ENCODE measurements around the gene CACNA2D4.

CACNA2D4 gene, protein sequence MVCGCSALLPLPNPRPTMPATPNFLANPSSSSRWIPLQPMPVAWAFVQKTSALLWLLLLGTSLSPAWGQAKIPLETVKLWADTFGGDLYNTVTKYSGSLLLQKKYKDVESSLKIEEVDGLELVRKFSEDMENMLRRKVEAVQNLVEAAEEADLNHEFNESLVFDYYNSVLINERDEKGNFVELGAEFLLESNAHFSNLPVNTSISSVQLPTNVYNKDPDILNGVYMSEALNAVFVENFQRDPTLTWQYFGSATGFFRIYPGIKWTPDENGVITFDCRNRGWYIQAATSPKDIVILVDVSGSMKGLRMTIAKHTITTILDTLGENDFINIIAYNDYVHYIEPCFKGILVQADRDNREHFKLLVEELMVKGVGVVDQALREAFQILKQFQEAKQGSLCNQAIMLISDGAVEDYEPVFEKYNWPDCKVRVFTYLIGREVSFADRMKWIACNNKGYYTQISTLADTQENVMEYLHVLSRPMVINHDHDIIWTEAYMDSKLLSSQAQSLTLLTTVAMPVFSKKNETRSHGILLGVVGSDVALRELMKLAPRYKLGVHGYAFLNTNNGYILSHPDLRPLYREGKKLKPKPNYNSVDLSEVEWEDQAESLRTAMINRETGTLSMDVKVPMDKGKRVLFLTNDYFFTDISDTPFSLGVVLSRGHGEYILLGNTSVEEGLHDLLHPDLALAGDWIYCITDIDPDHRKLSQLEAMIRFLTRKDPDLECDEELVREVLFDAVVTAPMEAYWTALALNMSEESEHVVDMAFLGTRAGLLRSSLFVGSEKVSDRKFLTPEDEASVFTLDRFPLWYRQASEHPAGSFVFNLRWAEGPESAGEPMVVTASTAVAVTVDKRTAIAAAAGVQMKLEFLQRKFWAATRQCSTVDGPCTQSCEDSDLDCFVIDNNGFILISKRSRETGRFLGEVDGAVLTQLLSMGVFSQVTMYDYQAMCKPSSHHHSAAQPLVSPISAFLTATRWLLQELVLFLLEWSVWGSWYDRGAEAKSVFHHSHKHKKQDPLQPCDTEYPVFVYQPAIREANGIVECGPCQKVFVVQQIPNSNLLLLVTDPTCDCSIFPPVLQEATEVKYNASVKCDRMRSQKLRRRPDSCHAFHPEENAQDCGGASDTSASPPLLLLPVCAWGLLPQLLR

DNA sequence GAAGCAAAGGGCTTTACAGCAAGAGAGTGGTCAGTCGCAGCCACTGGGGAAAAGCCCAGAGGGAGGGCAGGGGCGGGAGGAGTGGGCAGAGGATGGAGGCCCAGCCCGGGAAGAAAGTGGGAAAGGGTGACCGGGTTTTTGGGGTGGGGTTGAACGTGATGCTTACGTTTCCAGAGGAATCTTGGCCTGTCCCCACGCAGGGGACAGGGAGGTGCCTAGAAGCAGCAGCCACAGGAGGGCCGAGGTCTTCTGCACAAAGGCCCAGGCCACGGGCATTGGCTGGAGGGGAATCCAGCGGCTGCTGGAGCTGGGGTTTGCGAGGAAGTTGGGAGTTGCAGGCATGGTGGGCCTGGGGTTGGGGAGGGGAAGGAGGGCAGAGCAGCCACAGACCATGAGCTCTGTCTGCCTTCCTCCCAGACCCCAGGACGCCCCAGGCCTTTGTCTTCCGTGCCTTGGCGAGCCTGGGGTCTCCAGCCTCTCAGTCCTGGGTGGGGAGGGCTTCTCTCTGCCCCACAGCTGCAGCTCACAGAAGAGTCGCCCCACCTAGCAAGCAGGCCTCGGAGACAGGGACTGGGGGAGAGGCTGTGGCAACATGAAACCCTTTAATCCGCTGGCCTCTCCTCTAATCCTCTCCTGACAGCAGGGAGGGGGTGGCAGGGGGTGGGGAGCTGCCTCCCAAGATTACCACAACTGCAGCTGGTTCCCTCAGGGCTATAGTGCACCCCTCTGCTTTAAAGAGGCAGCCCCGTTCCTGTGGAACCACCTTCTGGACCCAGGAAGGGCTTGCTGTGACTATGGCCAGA lies at the start of gene CACNA2D4:
Gene CACNA2D4, minus strand, starts transcription at position 572 of the 803 bp plus-strand sequence. Its CDS starts 179 bp downstream, at position 393.
- in situ Hi-C loops (cut with HindIII; ENCODE audit: low sequenced_read_pairs), result no loop called here

DNA sequence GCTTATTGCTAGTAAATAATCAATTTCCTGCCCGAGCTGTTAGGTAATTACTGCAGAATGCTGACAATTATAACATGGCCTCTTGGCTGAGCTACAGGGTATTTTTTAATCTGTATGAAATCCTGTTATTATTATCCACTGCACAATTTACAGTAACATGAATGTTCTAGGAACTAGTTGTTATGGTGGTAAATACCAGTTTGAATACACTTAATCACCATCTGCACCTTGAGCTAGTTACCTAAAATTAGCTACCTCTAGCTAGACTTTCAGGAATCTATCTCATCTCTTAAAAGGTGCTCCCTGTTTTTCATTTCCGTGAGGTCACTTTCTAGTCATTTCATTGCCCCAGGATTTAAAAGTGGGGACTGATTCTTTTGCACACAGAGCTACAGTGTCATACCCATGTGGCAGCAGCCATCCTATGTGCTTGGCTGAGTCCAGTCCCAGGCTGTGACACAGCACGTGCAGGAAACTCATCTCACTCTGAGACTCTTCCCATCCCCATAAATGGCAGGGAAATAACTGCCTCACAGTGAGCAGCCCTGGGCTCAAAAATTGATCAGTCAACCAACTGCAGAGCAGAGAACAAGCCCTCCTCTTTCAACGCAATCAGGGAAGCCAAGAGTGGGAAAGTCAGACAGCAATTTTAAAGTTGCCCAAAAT lies 48.2 kb upstream of the CACNA2D4 start:
- H3K4me3 ChIP-seq (ENCODE audit: low read depth, low read length), result no peak overlapping the region
- in situ Hi-C loops (cut with HindIII; ENCODE audit: low sequenced_read_pairs), result no loop called here
- TF ChIP-seq, protein P1, sequence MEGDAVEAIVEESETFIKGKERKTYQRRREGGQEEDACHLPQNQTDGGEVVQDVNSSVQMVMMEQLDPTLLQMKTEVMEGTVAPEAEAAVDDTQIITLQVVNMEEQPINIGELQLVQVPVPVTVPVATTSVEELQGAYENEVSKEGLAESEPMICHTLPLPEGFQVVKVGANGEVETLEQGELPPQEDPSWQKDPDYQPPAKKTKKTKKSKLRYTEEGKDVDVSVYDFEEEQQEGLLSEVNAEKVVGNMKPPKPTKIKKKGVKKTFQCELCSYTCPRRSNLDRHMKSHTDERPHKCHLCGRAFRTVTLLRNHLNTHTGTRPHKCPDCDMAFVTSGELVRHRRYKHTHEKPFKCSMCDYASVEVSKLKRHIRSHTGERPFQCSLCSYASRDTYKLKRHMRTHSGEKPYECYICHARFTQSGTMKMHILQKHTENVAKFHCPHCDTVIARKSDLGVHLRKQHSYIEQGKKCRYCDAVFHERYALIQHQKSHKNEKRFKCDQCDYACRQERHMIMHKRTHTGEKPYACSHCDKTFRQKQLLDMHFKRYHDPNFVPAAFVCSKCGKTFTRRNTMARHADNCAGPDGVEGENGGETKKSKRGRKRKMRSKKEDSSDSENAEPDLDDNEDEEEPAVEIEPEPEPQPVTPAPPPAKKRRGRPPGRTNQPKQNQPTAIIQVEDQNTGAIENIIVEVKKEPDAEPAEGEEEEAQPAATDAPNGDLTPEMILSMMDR (IDR thresholded peaks at IDR 0.05; ENCODE audit: low read depth, low read length), result no peak
- no peak for DNase-seq (ENCODE audit: low read depth, low spot score)

More for the DNA sequence above, at the start of gene CACNA2D4:
- no peak within 1 kb of the TSS for H3K4me3 ChIP-seq (ENCODE audit: low read depth, low read length)
- DNase-seq (ENCODE audit: low read depth, low spot score), result no peak
- TF ChIP-seq, protein P1 (IDR thresholded peaks at IDR 0.05; ENCODE audit: low read depth, low read length), result no peak

DNA sequence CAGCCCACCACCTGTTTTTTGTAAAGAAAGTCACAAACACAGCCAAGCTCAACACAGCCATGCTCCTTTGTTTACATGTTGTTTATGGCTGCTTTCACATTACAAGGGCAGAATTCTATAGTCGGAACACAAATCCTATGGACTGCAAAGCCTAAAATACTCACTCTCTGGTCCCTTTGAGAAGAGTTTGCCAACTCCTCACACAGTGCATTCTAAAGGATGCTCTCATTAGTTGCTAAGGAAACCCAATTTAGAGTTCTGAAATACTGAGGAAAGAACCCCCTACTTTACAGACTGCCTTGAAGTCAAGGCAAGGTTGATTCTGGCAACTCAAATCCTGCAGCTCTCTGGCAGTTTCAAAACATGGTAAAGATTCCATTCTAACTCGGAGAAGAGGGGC lies 47.5 kb upstream of the CACNA2D4 start:
- in situ Hi-C loops (cut with HindIII; ENCODE audit: low sequenced_read_pairs), result no loop called here
- DNase-seq (ENCODE audit: low read depth, low spot score), result no peak
- TF ChIP-seq, protein P1 (IDR thresholded peaks at IDR 0.05; ENCODE audit: low read depth, low read length), result no peak

DNA sequence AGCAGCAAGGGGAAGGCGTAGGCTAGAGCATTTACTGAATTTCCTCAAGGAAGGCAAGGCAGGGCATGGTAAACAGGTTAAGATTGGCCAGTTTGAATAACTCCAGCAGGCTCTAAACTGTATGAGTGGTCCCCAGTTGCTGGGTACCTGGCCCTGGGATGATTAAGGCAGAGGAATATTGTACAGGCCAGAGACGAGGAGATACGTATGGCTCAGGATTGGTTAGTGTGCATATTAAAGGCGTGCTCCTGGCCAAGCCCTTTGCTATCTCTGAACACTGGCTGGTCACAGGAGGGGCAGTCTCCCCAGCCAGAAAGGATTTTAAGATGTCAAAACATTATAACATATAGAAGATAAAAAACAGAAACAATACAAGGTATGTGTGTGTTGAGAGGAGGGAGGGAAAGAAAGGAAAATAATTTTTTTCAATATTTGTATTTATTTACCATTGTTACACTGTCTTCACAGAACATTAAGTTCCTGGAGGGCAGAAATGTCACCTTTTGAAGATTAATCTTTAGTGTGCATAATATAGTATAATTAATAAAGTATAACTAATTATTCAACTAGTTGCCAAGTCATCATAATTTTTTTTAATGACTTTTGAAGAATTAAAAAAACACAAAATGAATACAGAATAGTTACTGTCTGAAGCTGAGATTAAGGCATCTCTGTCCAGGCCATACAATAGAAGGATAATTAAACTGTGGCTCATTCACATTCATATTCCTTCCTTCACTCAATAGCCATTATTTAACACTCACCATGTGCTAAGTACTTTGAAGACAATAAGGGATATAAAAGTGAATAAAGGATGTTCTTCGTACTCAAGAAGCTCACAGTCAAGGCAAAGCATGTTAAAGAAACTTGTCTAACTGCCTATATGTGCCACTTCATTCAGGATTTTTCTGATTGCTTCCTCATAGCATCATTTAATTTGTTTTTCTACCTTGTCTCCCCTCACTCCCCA lies 43.9 kb upstream of the CACNA2D4 start:
- in situ Hi-C loops (cut with HindIII; ENCODE audit: low sequenced_read_pairs), result no loop called here
- DNase-seq (ENCODE audit: low read depth, low spot score), result no peak
- TF ChIP-seq, protein P1 (IDR thresholded peaks at IDR 0.05; ENCODE audit: low read depth, low read length), result no peak
- no peak overlapping the region for H3K4me3 ChIP-seq (ENCODE audit: low read depth, low read length)

More for the DNA sequence above, 47.5 kb upstream of the CACNA2D4 start:
- H3K4me3 ChIP-seq (ENCODE audit: low read depth, low read length), result no peak overlapping the region

DNA sequence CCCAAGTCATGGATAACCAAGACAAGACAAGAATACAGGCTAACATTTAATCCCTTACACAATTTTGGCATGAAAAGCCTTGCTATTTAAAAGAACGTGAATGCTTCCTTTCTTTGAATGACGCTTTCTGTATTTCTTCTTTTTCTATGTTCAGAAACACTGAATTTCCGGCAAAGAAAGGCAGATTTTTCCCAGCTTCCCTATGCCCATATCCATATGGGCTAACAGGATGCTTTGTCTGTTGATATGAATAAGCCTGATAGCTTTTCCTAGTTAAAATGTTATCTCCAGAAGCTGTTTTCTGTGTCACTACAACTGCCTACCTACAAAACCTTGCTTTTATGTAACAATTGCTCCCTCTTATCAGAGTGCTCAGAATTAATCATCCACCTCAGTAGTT lies 38.3 kb upstream of the CACNA2D4 start:
- H3K4me3 ChIP-seq (ENCODE audit: low read depth, low read length), result no peak overlapping the region
- TF ChIP-seq, protein P1 (IDR thresholded peaks at IDR 0.05; ENCODE audit: low read depth, low read length), result no peak
- in situ Hi-C loops (cut with HindIII; ENCODE audit: low sequenced_read_pairs), result no loop called here
- no peak for DNase-seq (ENCODE audit: low read depth, low spot score)

Data from astrocyte of the spinal cord (primary cell).